HG03108 (cell line): Measurements from ENCODE around the gene MAPRE2.
A peak's percentile ranks its signal among the peaks of the same experiment; 100 is the strongest.
"Not testable (repeated sequence)": the region's sequence is repeated elsewhere in the genome, so short reads cannot be mapped to it uniquely, and the experiment has no call there.

ENCODE experiments used
- ATAC-seq: cut with Tn5 transposase; IDR thresholded peaks from one replicate; pipeline ENCODE4 v1.9.1; 2021; ENCODE audit warnings: moderate library complexity; ENCODE audit not compliant: unreplicated experiment

Gene MAPRE2

GRCh38 chr18:35143622-35144596 lies 102.7 kb downstream of the MAPRE2 start:
- peak; percentile 63 for ATAC-seq

- no peak for ATAC-seq
These were observed 103.5 kb downstream of the MAPRE2 start for GRCh38 chr18:35144698-35145097.

- not testable (repeated sequence) for ATAC-seq
These were observed 109.0 kb downstream of the MAPRE2 start for GRCh38 chr18:35150195-35150594.

DNA sequence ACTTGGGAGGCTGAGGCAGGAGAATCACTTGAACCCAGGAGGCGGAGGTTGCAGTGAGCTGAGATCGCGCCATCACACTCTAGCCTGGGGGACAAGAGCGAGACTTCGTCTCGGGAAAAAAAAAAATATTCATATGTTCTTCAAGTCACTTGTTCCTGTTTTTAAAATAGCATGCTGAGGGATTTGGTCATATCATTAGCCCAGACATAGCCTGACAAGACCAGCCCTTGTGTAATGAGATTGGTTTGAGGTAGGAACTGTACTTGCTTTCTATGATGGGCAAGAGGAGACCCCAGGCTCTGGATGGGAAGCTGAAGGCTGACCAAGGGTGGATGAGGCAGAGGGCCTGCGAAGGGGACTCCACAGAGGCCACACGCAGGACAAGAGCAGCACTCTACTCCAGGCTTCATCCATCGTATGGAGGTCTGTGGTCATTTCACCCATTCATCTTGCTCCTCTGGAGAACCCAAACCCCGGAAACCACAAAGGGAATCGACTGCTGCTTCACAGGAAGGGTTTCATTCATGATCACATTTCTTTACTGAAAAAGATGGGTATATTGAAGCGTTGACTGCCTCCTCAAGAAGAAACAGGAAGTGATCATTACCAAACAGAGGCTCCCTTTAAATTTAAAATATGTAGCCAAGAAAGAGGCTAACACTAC lies 112.5 kb downstream of the MAPRE2 start:
- no peak for ATAC-seq

GRCh38 chr18:35155398-35156117 lies 114.3 kb downstream of the MAPRE2 start:
- no peak for ATAC-seq

DNA sequence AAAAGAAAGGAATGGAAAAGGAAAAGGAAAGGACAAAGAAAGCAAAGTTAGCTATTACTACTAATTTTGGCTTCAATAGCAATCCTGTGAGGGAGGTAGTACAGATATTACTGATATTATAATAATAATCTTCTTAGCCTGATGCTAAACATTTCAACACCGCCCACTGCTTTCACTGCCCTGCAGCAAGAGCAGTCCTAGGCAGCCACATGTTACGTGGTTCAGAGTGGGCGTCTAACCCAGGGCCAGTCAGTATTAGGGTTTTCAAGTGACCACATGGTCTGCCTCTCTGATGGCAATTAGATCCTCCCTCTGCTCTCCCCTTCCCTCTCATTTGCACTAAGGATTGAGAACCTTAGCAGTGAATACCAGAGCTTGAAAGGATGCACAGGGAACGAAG lies 116.0 kb downstream of the MAPRE2 start:
- no peak for ATAC-seq

DNA sequence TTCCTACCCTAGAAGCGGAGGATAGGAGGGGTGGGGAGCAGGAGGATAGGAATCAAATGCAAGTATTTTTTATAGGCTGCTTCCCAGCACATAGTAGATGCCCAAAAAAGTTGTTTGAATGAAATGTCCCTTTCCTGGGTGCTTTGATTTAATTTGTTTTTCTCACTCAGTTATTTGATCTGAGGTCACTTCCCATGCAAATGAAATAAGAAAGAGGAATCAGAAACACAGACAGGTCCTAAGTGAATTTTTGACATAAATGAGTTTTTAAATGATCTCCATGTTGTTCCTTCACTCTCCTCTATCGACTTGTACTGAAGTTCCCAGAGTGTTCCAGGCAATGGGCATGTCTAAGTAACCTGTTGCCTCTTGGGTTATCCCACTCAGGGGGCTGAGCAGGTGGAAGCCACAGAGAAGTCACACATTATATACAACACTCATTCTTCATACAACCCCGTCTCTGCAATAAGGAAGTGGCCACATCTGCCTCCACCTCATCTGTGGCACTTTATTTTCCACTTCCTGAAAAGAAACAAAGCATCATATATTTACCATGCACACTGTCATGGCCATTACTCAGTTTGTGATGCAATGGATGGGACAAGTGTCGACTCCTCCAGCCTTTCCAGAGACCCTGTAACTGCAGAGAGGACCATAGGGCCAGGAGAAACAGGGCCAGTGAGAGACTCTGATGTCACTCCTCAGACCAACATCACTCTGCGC lies 117.7 kb downstream of the MAPRE2 start:
- ATAC-seq = peak; percentile 50

DNA sequence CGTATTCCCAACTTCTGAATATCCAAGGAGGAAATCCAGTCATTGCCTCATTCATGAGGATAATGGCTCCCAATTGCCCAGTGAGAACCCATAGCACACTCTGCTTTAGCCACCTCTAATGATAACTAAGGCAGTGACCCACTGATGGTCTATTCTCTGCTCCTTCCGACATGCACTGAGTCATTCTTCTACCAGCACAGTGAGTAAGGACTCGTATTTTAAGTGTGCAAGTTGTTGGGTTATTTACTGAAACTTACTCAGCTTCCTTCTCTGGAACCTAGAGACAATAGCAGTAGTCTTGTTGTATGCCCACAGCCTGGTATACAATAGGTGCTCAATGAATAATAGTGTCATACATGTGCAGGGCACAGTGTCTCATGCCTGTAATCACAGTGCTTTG lies 118.6 kb downstream of the MAPRE2 start:
- ATAC-seq = no peak

DNA sequence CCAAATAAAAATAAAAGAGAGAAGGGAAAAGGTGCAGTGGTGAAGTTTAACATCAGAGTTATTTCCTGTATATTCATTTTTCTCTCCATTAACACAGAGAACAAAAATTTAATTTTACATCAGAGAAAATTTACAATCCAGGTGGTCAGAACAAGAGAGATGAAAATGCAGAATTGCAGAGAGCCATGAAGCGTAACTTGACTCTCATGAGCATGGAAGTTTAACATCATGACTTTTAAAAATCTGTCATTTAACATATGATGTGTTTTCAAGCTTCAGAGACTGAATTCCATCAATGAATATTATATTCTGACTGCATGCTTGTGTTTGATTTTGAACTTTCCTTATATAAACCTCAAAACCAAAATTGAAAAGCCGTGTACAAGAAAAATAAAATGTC lies 120.3 kb downstream of the MAPRE2 start:
- ATAC-seq = no peak

- ATAC-seq = no peak
These were observed 120.7 kb downstream of the MAPRE2 start for GRCh38 chr18:35161934-35162333.

DNA sequence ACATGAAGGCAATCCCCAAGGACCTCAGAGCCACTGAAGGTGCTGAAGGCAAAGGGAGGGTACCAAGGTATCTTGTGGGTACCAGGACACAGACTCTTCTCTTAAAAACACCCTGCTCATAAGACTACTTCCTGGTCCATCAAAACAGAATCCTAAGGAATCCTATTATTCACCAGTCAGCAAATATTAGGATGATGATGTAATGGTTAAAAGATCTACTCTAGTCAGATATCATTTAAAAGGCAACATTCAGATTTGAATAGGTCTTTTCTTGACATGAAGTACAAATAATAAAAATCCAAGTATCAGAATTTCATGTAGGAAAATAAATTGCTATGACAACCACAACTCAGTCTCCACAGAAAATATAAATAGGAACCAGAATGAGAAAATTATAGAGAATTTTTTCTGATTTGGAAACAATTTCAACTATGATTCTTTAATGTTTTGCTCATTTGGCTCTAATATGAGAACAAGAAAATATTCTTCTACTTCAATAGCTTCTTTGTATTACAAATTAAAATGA lies 121.9 kb downstream of the MAPRE2 start:
- no peak for ATAC-seq

DNA sequence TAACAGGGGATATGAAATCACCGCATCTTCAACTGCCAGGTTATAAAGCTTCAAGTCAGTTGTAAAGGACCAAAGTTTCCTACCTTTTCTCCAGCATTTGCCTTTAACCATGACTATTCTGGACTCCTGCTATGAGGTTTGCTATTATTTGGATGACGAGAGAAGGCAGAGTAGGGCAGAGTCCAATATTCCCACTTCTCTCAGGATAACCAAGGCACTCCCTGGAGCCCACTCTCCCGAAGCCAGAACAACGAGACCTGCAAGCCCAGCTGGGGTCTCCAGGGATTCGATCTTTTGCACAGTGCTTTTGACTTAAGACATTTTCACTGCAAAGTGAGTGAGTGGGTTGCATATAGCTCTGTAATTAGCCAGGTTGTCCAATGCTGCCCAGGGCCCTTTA lies 122.5 kb downstream of the MAPRE2 start:
- ATAC-seq = no peak

DNA sequence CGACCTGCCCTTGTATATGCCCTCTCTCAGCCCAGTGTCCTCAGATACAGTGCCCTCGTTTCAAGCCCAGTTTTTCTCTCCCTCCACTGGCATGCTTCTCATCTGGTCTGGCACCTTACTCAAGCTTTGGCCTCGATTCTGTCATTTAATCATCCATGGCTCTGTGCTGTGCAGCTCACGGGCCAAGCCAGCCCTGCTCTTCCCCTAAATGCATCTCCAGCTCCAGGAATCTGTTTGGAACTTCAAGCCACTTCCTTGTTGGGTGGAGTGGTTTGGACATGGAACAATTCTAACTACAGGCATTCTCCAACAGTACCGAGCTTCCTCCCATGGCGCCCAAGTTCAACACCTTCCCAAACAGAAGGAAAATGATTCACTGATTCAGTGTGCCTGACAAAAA lies 122.9 kb downstream of the MAPRE2 start:
- no peak for ATAC-seq

DNA sequence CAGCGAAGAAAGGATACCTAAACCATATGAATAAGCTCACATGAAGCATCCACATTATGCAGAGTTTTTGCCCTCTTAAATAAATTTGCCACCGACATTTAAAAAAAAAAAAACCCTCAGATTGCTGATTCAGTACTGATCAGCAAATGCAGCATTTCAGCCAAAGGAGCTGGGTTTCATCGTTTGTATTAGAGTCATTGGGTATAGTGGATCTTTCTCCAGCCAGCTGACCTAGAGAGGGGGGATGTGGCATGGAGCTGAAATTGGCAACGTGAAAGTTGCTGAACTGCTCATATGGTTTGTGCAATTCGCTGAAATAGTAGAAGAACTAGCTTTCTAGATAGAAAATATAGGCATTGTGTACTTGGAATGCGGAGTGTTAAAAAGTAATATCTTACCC lies 126.1 kb downstream of the MAPRE2 start:
- ATAC-seq = no peak

- no peak for ATAC-seq
These were observed 126.6 kb downstream of the MAPRE2 start for GRCh38 chr18:35167857-35168256.

DNA sequence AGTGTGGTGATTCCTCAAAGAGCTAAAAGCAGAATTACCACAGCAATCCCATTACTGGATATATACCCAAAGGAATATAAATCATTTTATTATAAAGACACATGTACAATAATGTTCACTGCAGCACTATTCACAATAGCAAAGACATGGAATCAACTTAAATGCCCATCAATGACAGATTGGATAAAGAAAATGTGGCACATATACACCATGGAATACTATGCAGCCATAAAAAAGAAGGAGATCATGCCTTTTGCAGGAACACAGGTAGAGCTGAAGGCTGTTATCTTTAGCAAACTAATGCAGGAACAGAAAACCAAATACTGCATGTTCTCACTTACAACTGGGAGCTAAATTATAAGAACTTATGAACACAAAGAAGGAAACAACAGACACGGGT lies 129.1 kb downstream of the MAPRE2 start:
- ATAC-seq = not testable (repeated sequence)

DNA sequence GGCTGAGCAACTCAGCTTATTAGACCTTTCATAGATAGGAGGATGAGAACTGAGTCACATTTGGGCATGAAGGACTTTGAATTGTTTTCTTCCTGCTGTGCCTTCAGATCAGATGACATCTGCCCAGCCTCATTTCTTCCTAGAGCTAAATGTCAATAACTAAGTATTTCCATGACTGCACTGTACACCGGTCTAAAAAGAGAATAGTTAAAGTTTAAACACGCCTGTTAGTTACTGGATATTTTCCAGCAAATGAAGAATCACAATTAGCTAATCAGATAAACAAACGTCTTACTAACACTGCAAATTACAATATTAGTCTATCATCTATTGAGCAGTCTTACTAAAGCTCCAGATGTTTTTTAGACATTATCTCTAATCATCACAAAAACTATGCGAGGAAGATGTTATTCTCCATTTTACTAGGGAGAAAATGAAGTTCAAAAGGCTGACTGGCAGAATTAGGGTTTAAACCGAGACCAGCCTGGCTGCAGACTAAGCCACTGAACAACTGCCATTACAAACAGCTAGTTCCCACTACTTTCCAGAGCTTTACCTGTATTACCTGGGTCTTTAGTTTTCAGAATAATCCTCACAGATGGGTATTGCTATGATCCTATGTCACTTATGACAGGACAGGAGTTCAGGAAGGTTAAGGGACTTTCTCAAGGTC lies 130.2 kb downstream of the MAPRE2 start:
- no peak for ATAC-seq

DNA sequence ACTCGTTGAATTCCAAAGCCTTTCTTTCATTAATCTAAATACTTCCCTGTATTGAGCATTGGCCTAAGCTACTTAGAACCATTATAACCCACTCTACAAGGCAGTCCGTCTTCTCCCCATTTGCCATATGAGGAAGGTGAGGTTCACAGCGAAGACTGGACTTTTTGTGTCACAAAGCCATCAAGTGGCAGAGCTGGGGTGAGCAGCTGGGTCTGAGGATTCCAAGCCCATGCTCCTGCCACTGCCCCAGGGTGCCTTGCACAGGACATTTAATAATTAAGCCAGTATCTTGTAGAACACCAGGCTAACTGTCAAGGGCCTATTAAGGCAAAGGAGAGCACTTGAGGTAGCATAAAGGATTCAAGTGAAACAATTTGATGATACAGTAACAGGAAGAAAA lies 130.8 kb downstream of the MAPRE2 start:
- no peak for ATAC-seq

- ATAC-seq = no peak
These were observed 131.3 kb downstream of the MAPRE2 start for GRCh38 chr18:35172451-35173035.
